ENCODE measurements around the gene RCSD1.
"Not testable (repeated sequence)": the region's sequence is repeated elsewhere in the genome, so short reads cannot be mapped to it uniquely, and the experiment has no call there.

Gene RCSD1

GRCh38 chr1:167718914-167719691, 89.1 kb downstream of the RCSD1 start:
- no peak for DNase-seq (ENCODE audit: low read depth)
- H3K4me3 ChIP-seq (ENCODE audit: low read depth, low read length): no peak overlapping the region
- no peak for TF ChIP-seq CTCF (conservative IDR thresholded peaks at IDR 0.05; ENCODE audit: low read depth, low read length)

GRCh38 chr1:167719715-167720421, 89.8 kb downstream of the RCSD1 start:
- DNase-seq (ENCODE audit: low read depth): not testable (repeated sequence)

GRCh38 chr1:167720965-167721616, 91.1 kb downstream of the RCSD1 start:
- peak; percentile 76 for DNase-seq (ENCODE audit: low read depth)

More at GRCh38 chr1:167719715-167720421, 89.8 kb downstream of the RCSD1 start:
- H3K4me3 ChIP-seq (ENCODE audit: low read depth, low read length): not testable (repeated sequence)

GRCh38 chr1:167721617-167722151, 91.7 kb downstream of the RCSD1 start, which contains the start of gene MPZL1:
Gene MPZL1 (plus strand): TSS chr1:167721982. CDS start chr1:167722152, 170 bp downstream.
- TF ChIP-seq CTCF (conservative IDR thresholded peaks at IDR 0.05; ENCODE audit: low read depth, low read length): no peak
- DNase-seq (ENCODE audit: low read depth): peak; percentile 96

More at GRCh38 chr1:167720965-167721616, 91.1 kb downstream of the RCSD1 start:
- peak overlapping the region; percentile 81 for H3K4me3 ChIP-seq (ENCODE audit: low read depth, low read length)
- TF ChIP-seq CTCF (conservative IDR thresholded peaks at IDR 0.05; ENCODE audit: low read depth, low read length): peak; percentile 70

GRCh38 chr1:167722152-167722869, 92.3 kb downstream of the RCSD1 start:
- peak overlapping the region; percentile 81 for H3K4me3 ChIP-seq (ENCODE audit: low read depth, low read length)
- peak; percentile 33 for DNase-seq (ENCODE audit: low read depth)
- TF ChIP-seq CTCF (conservative IDR thresholded peaks at IDR 0.05; ENCODE audit: low read depth, low read length): no peak

More at GRCh38 chr1:167721617-167722151, 91.7 kb downstream of the RCSD1 start, which contains the start of gene MPZL1:
- H3K4me3 ChIP-seq (ENCODE audit: low read depth, low read length): peak within 1 kb of the TSS; percentile 81

GRCh38 chr1:167722870-167723251, 92.8 kb downstream of the RCSD1 start:
- no peak for TF ChIP-seq CTCF (conservative IDR thresholded peaks at IDR 0.05; ENCODE audit: low read depth, low read length)
- peak overlapping the region; percentile 81 for H3K4me3 ChIP-seq (ENCODE audit: low read depth, low read length)
- no peak for DNase-seq (ENCODE audit: low read depth)
